Mesendoderm (in vitro differentiated cells): ENCODE measurements around the gene GJC3.
A peak's percentile ranks its signal among the peaks of the same experiment; 100 is the strongest.

ENCODE experiments used
- DNase-seq: peaks from one replicate; pipeline ENCODE4 v3.0.0; 2013
- H2AK5ac ChIP-seq: 2 replicates; pipeline ENCODE4 v1.6.1; 2013; ENCODE audit warnings: low read length, inconsistent platforms
- H2BK120ac ChIP-seq: 2 replicates; pipeline ENCODE4 v1.6.1; 2013; ENCODE audit warnings: low read depth, mild to moderate bottlenecking, low read length, moderate library complexity, mixed read lengths
- H2BK15ac ChIP-seq: replicated peaks from 2 replicates; pipeline ENCODE4 v1.6.1; 2013; ENCODE audit warnings: low read depth, mild to moderate bottlenecking, moderate library complexity
- H2BK5ac ChIP-seq: 2 replicates; pipeline ENCODE4 v1.6.1; 2013; ENCODE audit warnings: low read length, inconsistent platforms
- H3K18ac ChIP-seq: 2 replicates; pipeline ENCODE4 v1.6.1; 2013; ENCODE audit warnings: mild to moderate bottlenecking, low read length, mixed read lengths
- H3K23ac ChIP-seq: one replicate; pipeline ENCODE4 v1.6.1; 2013; ENCODE audit warnings: low read length
- H3K27ac ChIP-seq: 2 replicates; pipeline ENCODE4 v1.5.1; 2013; ENCODE audit warnings: low read depth, mild to moderate bottlenecking, inconsistent platforms, low read length, moderate library complexity
- H3K27me3 ChIP-seq: 2 replicates; pipeline ENCODE4 v1.6.1; 2013; ENCODE audit warnings: low read length, control low read depth, mild to moderate bottlenecking, inconsistent platforms; ENCODE audit not compliant: insufficient read depth, poor library complexity
- H3K36me3 ChIP-seq: 2 replicates; pipeline ENCODE4 v1.6.1; 2013; ENCODE audit warnings: low read length, inconsistent platforms; ENCODE audit not compliant: control insufficient read depth, insufficient read depth
- H3K4ac ChIP-seq: one replicate; pipeline ENCODE4 v1.6.1; 2013; ENCODE audit warnings: low read depth, mild to moderate bottlenecking, low read length, moderate library complexity
- H3K4me1 ChIP-seq: 2 replicates; pipeline ENCODE4 v1.6.1; 2013; ENCODE audit warnings: low read depth, low read length, inconsistent platforms; ENCODE audit not compliant: control insufficient read depth
- H3K4me2 ChIP-seq: 2 replicates; pipeline ENCODE4 v1.6.1; 2013; ENCODE audit warnings: low read length
- H3K4me3 ChIP-seq: 2 replicates; pipeline ENCODE4 v1.5.1; 2013; ENCODE audit warnings: mild to moderate bottlenecking, low read length
- H3K56ac ChIP-seq: one replicate; pipeline ENCODE4 v1.6.1; 2013; ENCODE audit warnings: low read length
- H3K79me1 ChIP-seq: 2 replicates; pipeline ENCODE4 v1.6.1; 2013; ENCODE audit warnings: low read length, inconsistent platforms
- H3K79me2 ChIP-seq: 2 replicates; pipeline ENCODE4 v1.6.1; 2013; ENCODE audit warnings: mild to moderate bottlenecking, low read length; ENCODE audit not compliant: control insufficient read depth, insufficient read depth
- H3K9ac ChIP-seq: 2 replicates; pipeline ENCODE4 v1.6.1; 2013; ENCODE audit warnings: low read length, inconsistent platforms
- H4K5ac ChIP-seq: one replicate; pipeline ENCODE4 v1.6.1; 2013; ENCODE audit warnings: low read length
- H4K8ac ChIP-seq: one replicate; pipeline ENCODE4 v1.6.1; 2013; ENCODE audit warnings: low read depth, mild to moderate bottlenecking, control low read depth, low read length, moderate library complexity
- WGBS: extraction: QIAGEN DNeasy Blood & Tissue Kit; methylation state at CpG from one replicate; pipeline ENCODE4 v1.1.7; 2013; ENCODE audit warnings: low lambda C conversion rate, missing lambda C conversion rate; ENCODE audit not compliant: insufficient coverage; ENCODE audit errors: extremely low coverage; 5-methylcytosine and 5-hydroxymethylcytosine counted together

The GJC3 gene

GRCh38 chr7:99927536-99927935 lies 1.9 kb downstream of the GJC3 start:
- H3K79me2 ChIP-seq = no peaks in the 10 kb centered on the region
- no peak overlapping the region for H3K4ac ChIP-seq
- WGBS = no CpG with 5 or more reads among the region's 5 CpGs
- no peak overlapping the region for H3K4me2 ChIP-seq
- no peaks in the 10 kb centered on the region for H3K36me3 ChIP-seq
- no peak overlapping the region for H3K18ac ChIP-seq
- no peak overlapping the region for H2BK120ac ChIP-seq
- H3K23ac ChIP-seq = no peak overlapping the region
- no peak overlapping the region for H4K5ac ChIP-seq
- H3K9ac ChIP-seq = no peak overlapping the region
- DNase-seq = no peak
- no peak overlapping the region for H3K4me3 ChIP-seq
- no peak overlapping the region for H3K27ac ChIP-seq
- no peaks in the 10 kb centered on the region for H3K4me1 ChIP-seq
- no peak overlapping the region for H4K8ac ChIP-seq
- H2BK15ac ChIP-seq = no peak overlapping the region
- no peaks in the 10 kb centered on the region for H3K79me1 ChIP-seq
- no peak overlapping the region for H2AK5ac ChIP-seq
- no peaks in the 10 kb centered on the region for H3K27me3 ChIP-seq
- no peak overlapping the region for H3K56ac ChIP-seq
- no peak overlapping the region for H2BK5ac ChIP-seq

- H3K9ac ChIP-seq = no peak overlapping the region
- no peak overlapping the region for H2BK5ac ChIP-seq
- H3K27ac ChIP-seq = no peak overlapping the region
- no peaks in the 10 kb centered on the region for H3K27me3 ChIP-seq
- H3K23ac ChIP-seq = no peak overlapping the region
- no peak overlapping the region for H3K56ac ChIP-seq
- no peak for DNase-seq
- no peak overlapping the region for H3K18ac ChIP-seq
- H3K79me1 ChIP-seq = no peaks in the 10 kb centered on the region
- H3K4me3 ChIP-seq = no peak overlapping the region
- H3K4ac ChIP-seq = no peak overlapping the region
- H4K5ac ChIP-seq = no peak overlapping the region
- no peak overlapping the region for H3K4me2 ChIP-seq
- H3K4me1 ChIP-seq = no peaks in the 10 kb centered on the region
- H3K79me2 ChIP-seq = no peaks in the 10 kb centered on the region
- no peak overlapping the region for H4K8ac ChIP-seq
- no peak overlapping the region for H2BK120ac ChIP-seq
- no peak overlapping the region for H2AK5ac ChIP-seq
- H3K36me3 ChIP-seq = no peaks in the 10 kb centered on the region
- H2BK15ac ChIP-seq = no peak overlapping the region
Observed at GRCh38 chr7:99926321-99926720, 3.1 kb downstream of the GJC3 start.

- Histone ChIP-seq H3K27me3 (no peaks in the 10 kb centered on the region), H3K79me1 (no peaks in the 10 kb centered on the region), H3K18ac (no peak overlapping the region), H3K27ac (no peak overlapping the region), H2BK5ac (no peak overlapping the region), H3K4me1 (no peaks in the 10 kb centered on the region), H3K23ac (no peak overlapping the region), H4K8ac (no peak overlapping the region), H4K5ac (no peak overlapping the region), H3K4me2 (no peak overlapping the region), H3K4me3 (no peak overlapping the region), H3K56ac (no peak overlapping the region), H3K36me3 (no peaks in the 10 kb centered on the region), H3K79me2 (no peaks in the 10 kb centered on the region), H3K4ac (no peak overlapping the region), H2BK15ac (no peak overlapping the region), H3K9ac (no peak overlapping the region), H2AK5ac (no peak overlapping the region), H2BK120ac (no peak overlapping the region)
- no CpG with 5 or more reads among the region's 3 CpGs for WGBS
- no peak for DNase-seq
Observed at GRCh38 chr7:99923200-99923599, 6.2 kb downstream of the GJC3 start.

GRCh38 chr7:99920149-99920548 lies 9.3 kb downstream of the GJC3 start:
- no peak overlapping the region for H4K5ac ChIP-seq
- H2BK15ac ChIP-seq = no peak overlapping the region
- H3K4me3 ChIP-seq = no peak overlapping the region
- H3K18ac ChIP-seq = no peak overlapping the region
- no peak overlapping the region for H2BK5ac ChIP-seq
- no peak overlapping the region for H2AK5ac ChIP-seq
- H3K79me1 ChIP-seq = no peaks in the 10 kb centered on the region
- H3K27ac ChIP-seq = no peak overlapping the region
- DNase-seq = peak; percentile 6
- H3K27me3 ChIP-seq = no peaks in the 10 kb centered on the region
- no peak overlapping the region for H3K9ac ChIP-seq
- H4K8ac ChIP-seq = no peak overlapping the region
- WGBS = no CpG with 5 or more reads among the region's 3 CpGs
- no peak overlapping the region for H3K4me2 ChIP-seq
- no peaks in the 10 kb centered on the region for H3K36me3 ChIP-seq
- no peak overlapping the region for H3K23ac ChIP-seq
- H3K4me1 ChIP-seq = no peaks in the 10 kb centered on the region
- H2BK120ac ChIP-seq = no peak overlapping the region
- H3K4ac ChIP-seq = no peak overlapping the region
- H3K56ac ChIP-seq = no peak overlapping the region
- H3K79me2 ChIP-seq = no peaks in the 10 kb centered on the region

- H3K27ac ChIP-seq = no peak overlapping the region
- H3K36me3 ChIP-seq = no peaks in the 10 kb centered on the region
- no peak overlapping the region for H4K8ac ChIP-seq
Observed at GRCh38 chr7:99919814-99920112, 9.7 kb downstream of the GJC3 start.

GRCh38 chr7:99918959-99919813 lies 10.2 kb downstream of the GJC3 start, which contains the start of gene TRIM4:
Gene TRIM4 (minus strand): TSS chr7:99919530. CDS start chr7:99919401, 129 bp downstream.
- H3K79me2 ChIP-seq = no peaks in the 10 kb centered on the region
- peak within 1 kb of the TSS; percentile 38 for H3K4me3 ChIP-seq
- H2AK5ac ChIP-seq = no peak within 1 kb of the TSS
- no peak within 1 kb of the TSS for H3K27ac ChIP-seq
- H4K8ac ChIP-seq = no peak within 1 kb of the TSS
- no peaks in the 10 kb centered on the region for H3K27me3 ChIP-seq
- no peak within 1 kb of the TSS for H4K5ac ChIP-seq
- H3K79me1 ChIP-seq = no peaks in the 10 kb centered on the region
- H3K36me3 ChIP-seq = no peaks in the 10 kb centered on the region
- no peak within 1 kb of the TSS for H3K4me2 ChIP-seq
- H2BK15ac ChIP-seq = no peak within 1 kb of the TSS
- H3K18ac ChIP-seq = no peak within 1 kb of the TSS
- H3K4me1 ChIP-seq = no peaks in the 10 kb centered on the region
- peak within 1 kb of the TSS; percentile 44 for H3K9ac ChIP-seq
- WGBS = no CpG with 5 or more reads among the region's 81 CpGs
- no peak within 1 kb of the TSS for H3K23ac ChIP-seq
- H2BK5ac ChIP-seq = no peak within 1 kb of the TSS
- H3K4ac ChIP-seq = no peak within 1 kb of the TSS
- H2BK120ac ChIP-seq = no peak within 1 kb of the TSS
- H3K56ac ChIP-seq = peak within 1 kb of the TSS; percentile 49
- DNase-seq = peak; percentile 42

More at GRCh38 chr7:99919814-99920112, 9.7 kb downstream of the GJC3 start:
- no peak for DNase-seq
- Histone ChIP-seq H3K79me1 (no peaks in the 10 kb centered on the region), H3K18ac (no peak overlapping the region), H2BK15ac (no peak overlapping the region), H3K4me3 (no peak overlapping the region), H3K27me3 (no peaks in the 10 kb centered on the region), H3K9ac (no peak overlapping the region), H4K5ac (no peak overlapping the region), H3K4me2 (no peak overlapping the region), H3K23ac (no peak overlapping the region), H3K4me1 (no peaks in the 10 kb centered on the region), H3K79me2 (no peaks in the 10 kb centered on the region), H2BK120ac (no peak overlapping the region), H2BK5ac (no peak overlapping the region), H3K4ac (no peak overlapping the region), H2AK5ac (no peak overlapping the region), H3K56ac (no peak overlapping the region)
- WGBS = no CpG with 5 or more reads among the region's 4 CpGs
